ENCODE data around the gene CHFR. TPM values are rescaled to one million over a fixed set of nuclear protein-coding genes. Genes with fewer than 3 reads are reported as not detected.

The CHFR gene
- total and polyA plus RNA-seq, 4 donors, result 7.0 to 23.4 (median 14.6) TPM

GRCh38 chr12:132850291-132850690 lies 37.1 kb downstream of the CHFR start:
- no peak overlapping the region for H3K27ac ChIP-seq (ENCODE audit: low read depth in 1 of 2, low read length in 2 of 2)
- H3K36me3 ChIP-seq (ENCODE audit: control insufficient read depth in 4 of 4, insufficient read depth in 3 of 4, low read depth in 1 of 4, low read length in 3 of 4), result peaks cover 22 to 71% (median 36%) of the 10 kb centered on the region in 4 donors
- TF ChIP-seq REST (IDR thresholded peaks at IDR 0.05) (no peak), HNF4A (conservative IDR thresholded peaks at IDR 0.05) (no peak)
- no peak for DNase-seq (ENCODE audit: low spot score)
- H3K27me3 ChIP-seq (ENCODE audit: control insufficient read depth in 4 of 4, insufficient read depth in 4 of 4, low read length in 3 of 4), result no peaks in the 10 kb centered on the region
- no peaks in the 10 kb centered on the region for H3K4me1 ChIP-seq (ENCODE audit: control insufficient read depth in 4 of 4, insufficient read depth in 4 of 4, low read length in 3 of 4)
- WGBS, result 90% methylated on average over 16 of the region's 16 CpGs
- H3K4me3 ChIP-seq (ENCODE audit: low read depth in 1 of 3, low read length in 3 of 3), result no peak overlapping the region
- H3K9me3 ChIP-seq (ENCODE audit: control insufficient read depth in 4 of 4, low read length in 3 of 4), result no peaks in the 10 kb centered on the region
- no peak overlapping the region for H3K9ac ChIP-seq (ENCODE audit: low read depth in 1 of 2, low read length in 2 of 2)

GRCh38 chr12:132848521-132848920 lies 38.9 kb downstream of the CHFR start:
- 97% methylated on average over 13 of the region's 13 CpGs for WGBS
- Histone ChIP-seq H3K27ac (ENCODE audit: low read depth in 1 of 2, low read length in 2 of 2) (no peak overlapping the region), H3K4me1 (ENCODE audit: control insufficient read depth in 4 of 4, insufficient read depth in 4 of 4, low read length in 3 of 4) (no peaks in the 10 kb centered on the region), H3K9me3 (ENCODE audit: control insufficient read depth in 4 of 4, low read length in 3 of 4) (no peaks in the 10 kb centered on the region), H3K27me3 (ENCODE audit: control insufficient read depth in 4 of 4, insufficient read depth in 4 of 4, low read length in 3 of 4) (no peaks in the 10 kb centered on the region), H3K36me3 (ENCODE audit: control insufficient read depth in 4 of 4, insufficient read depth in 3 of 4, low read depth in 1 of 4, low read length in 3 of 4) (peaks cover 20 to 63% (median 35%) of the 10 kb centered on the region in 4 donors), H3K9ac (ENCODE audit: low read depth in 1 of 2, low read length in 2 of 2) (no peak overlapping the region), H3K4me3 (ENCODE audit: low read depth in 1 of 3, low read length in 3 of 3) (no peak overlapping the region)
- TF ChIP-seq GABPA (IDR thresholded peaks at IDR 0.05 in 1 of 2, conservative IDR thresholded peaks at IDR 0.05 in 1 of 2) (no peak), MAX (IDR thresholded peaks at IDR 0.05) (no peak), CTCF (IDR thresholded peaks at IDR 0.05; ENCODE audit: low read depth, low read length, missing input control) (no peak), EGR1 (IDR thresholded peaks at IDR 0.05; ENCODE audit: low read depth in 2 of 2) (no peak), YY1 (IDR thresholded peaks at IDR 0.05) (no peak), HNF4G (IDR thresholded peaks at IDR 0.05) (no peak), ATF3 (IDR thresholded peaks at IDR 0.05) (no peak), HNF4A (conservative IDR thresholded peaks at IDR 0.05) (no peak), SP1 (IDR thresholded peaks at IDR 0.05) (no peak), ZBTB33 (IDR thresholded peaks at IDR 0.05) (no peak), RAD21 (IDR thresholded peaks at IDR 0.05) (no peak), TAF1 (conservative IDR thresholded peaks at IDR 0.05) (no peak), FOXA2 (IDR thresholded peaks at IDR 0.05) (no peak), FOXA1 (IDR thresholded peaks at IDR 0.05) (no peak), JUND (IDR thresholded peaks at IDR 0.05) (no peak), NR2F2 (IDR thresholded peaks at IDR 0.05) (no peak)
- DNase-seq (ENCODE audit: low spot score), result no peak
